Uterus (tissue), 2 donors: ENCODE data around the gene ABHD16B.

ENCODE experiments used
- CTCF ChIP-seq, 4 experiments: fragments of 200-600 bp in 2 of 4; fragments of 450-650 bp in 2 of 4; sonication (generic) in 2 of 4; IDR thresholded peaks; one replicate each; pipeline ENCODE4 v1.5.1; 2016 to 2019; ENCODE audit warnings: antibody characterized with exemption in 4 of 4, mild to moderate bottlenecking in 2 of 4, moderate library complexity in 1 of 4
- POLR2A ChIP-seq, 2 donors: fragments of 450-650 bp; IDR thresholded peaks; one replicate each; pipeline ENCODE4 v1.6.1; 2016; ENCODE audit warnings: antibody characterized with exemption in 2 of 2, mild to moderate bottlenecking in 1 of 2, moderate library complexity in 1 of 2

GRCh38 chr20:63895952-63896263, 34.6 kb downstream of the ABHD16B start:
- TF ChIP-seq CTCF (IDR thresholded peaks at IDR 0.05) = no peak
- TF ChIP-seq POLR2A (IDR thresholded peaks at IDR 0.05) = no peak
